ENCODE data around the gene LRCH1. TPM values are rescaled to one million over a fixed set of nuclear protein-coding genes. Genes with fewer than 3 reads are reported as not detected.

The LRCH1 gene
- total RNA-seq, 1 donor from 2014 or later, result 3.4 TPM

DNA sequence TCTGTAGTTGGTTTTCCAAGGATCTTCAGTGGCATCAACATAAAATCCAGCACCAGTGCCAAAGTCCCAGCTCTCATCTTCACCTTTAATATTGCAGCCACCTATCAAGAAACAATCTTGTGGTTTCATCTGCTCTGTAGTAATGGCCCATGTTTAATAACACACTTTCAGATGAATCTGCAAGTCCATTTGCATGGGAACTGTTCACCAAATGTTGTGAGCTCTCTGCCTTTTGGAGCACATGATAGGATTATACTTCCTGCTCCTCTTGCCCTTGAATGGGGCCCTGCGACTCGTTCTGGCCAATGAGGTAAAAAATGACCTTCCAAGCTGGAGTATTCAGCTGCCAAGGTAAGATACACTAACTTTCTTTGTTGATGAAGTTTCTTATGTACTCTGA is 229.7 kb downstream of the LRCH1 start:
- no peak overlapping the region for H3K4me3 ChIP-seq (ENCODE audit: low read depth, low read length)
- TF ChIP-seq CTCF (IDR thresholded peaks at IDR 0.05; ENCODE audit: insufficient read depth, low read length, severe bottlenecking), result no peak
- peaks cover 2% of the 10 kb centered on the region for H3K36me3 ChIP-seq (ENCODE audit: control insufficient read depth, insufficient read depth, low read length)
- no peak for DNase-seq (ENCODE audit: low read depth)
- no peaks in the 10 kb centered on the region for H3K27me3 ChIP-seq (ENCODE audit: control insufficient read depth, insufficient read depth, low read length)
- no peak for FAIRE-seq

GRCh38 chr13:46783504-46783903 is 230.5 kb downstream of the LRCH1 start:
- Histone ChIP-seq H3K27me3 (ENCODE audit: control insufficient read depth, insufficient read depth, low read length) (no peaks in the 10 kb centered on the region), H3K4me3 (ENCODE audit: low read depth, low read length) (no peak overlapping the region), H3K36me3 (ENCODE audit: control insufficient read depth, insufficient read depth, low read length) (peaks cover 2% of the 10 kb centered on the region)
- no peak for DNase-seq (ENCODE audit: low read depth)
- no peak for FAIRE-seq
- no peak for TF ChIP-seq CTCF (IDR thresholded peaks at IDR 0.05; ENCODE audit: insufficient read depth, low read length, severe bottlenecking)

GRCh38 chr13:46795321-46795720 is 242.4 kb downstream of the LRCH1 start:
- DNase-seq (ENCODE audit: low read depth) (peak; percentile 37), FAIRE-seq (no peak)
- no peak overlapping the region for H3K4me3 ChIP-seq (ENCODE audit: low read depth, low read length)
- no peaks in the 10 kb centered on the region for H3K27me3 ChIP-seq (ENCODE audit: control insufficient read depth, insufficient read depth, low read length)
- H3K36me3 ChIP-seq (ENCODE audit: control insufficient read depth, insufficient read depth, low read length), result no peaks in the 10 kb centered on the region
- TF ChIP-seq CTCF (IDR thresholded peaks at IDR 0.05; ENCODE audit: insufficient read depth, low read length, severe bottlenecking), result no peak

GRCh38 chr13:46796129-46796514 is 243.2 kb downstream of the LRCH1 start:
- TF ChIP-seq CTCF (IDR thresholded peaks at IDR 0.05; ENCODE audit: insufficient read depth, low read length, severe bottlenecking), result no peak
- DNase-seq (ENCODE audit: low read depth), result no peak
- Histone ChIP-seq H3K36me3 (ENCODE audit: control insufficient read depth, insufficient read depth, low read length) (no peaks in the 10 kb centered on the region), H3K27me3 (ENCODE audit: control insufficient read depth, insufficient read depth, low read length) (no peaks in the 10 kb centered on the region), H3K4me3 (ENCODE audit: low read depth, low read length) (peak overlapping the region; percentile 99)
- no peak for FAIRE-seq

DNA sequence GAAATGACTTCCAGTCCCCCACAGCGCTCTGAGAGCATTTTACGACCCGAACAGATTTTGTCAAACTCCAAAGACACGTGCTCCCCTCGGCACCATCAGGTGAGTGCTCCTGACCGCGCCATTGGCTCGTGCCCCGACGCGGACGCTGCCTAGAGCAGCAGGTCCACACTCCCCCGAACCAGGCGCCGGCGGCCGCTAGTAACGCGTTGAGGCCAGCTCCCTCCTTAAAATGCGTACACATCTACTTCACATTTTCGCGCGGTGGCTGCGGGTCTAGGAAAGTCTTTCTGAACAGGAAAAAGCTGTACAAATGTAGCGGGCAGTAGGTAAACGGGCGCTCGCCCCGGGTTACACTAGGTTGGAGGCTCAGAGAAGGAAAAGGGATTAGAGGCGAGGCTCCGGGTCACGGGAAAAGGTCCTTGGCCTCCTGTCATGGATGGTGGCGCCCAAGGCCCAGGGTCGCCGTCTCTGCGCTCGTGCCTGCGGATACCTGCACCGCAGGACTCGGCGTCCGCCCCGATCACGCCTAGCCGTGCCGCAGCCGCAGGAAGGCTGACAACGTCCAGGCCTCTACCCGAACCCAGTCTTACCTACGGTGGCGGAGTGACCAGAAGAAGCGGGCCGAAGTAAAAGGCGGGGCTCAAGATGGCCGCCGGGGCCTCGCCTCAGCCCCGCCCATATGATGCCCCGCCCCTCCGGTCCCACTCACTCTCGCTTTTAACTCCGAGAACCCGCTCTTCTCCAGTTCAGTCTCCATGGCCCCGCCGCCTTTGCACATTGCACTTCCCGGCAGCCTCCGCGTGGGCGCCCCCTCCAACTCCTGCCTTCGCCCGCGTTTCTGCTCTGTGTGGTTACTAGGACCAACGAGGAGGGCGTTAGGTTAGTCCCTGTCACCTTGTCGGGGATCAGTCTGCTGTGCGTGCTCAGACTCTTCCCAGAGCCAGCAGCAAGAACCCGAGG is 243.8 kb downstream of the LRCH1 start, which contains the start of gene ESD:
ESD (minus strand) TSS at position 647 of the 960 bp plus-strand sequence. CDS start 5,748 bp downstream, outside the sequence.
- Histone ChIP-seq H3K36me3 (ENCODE audit: control insufficient read depth, insufficient read depth, low read length) (no peaks in the 10 kb centered on the region), H3K27me3 (ENCODE audit: control insufficient read depth, insufficient read depth, low read length) (no peaks in the 10 kb centered on the region), H3K4me3 (ENCODE audit: low read depth, low read length) (peak within 1 kb of the TSS; percentile 99)
- no peak for FAIRE-seq
- peak; percentile 68 for DNase-seq (ENCODE audit: low read depth)
- no peak for TF ChIP-seq CTCF (IDR thresholded peaks at IDR 0.05; ENCODE audit: insufficient read depth, low read length, severe bottlenecking)

Data from bronchial epithelial cell (primary cell).